Mammary epithelial cell (primary cell): Measurements from ENCODE around the gene DOK7.

Source experiments
- EZH2 ChIP-seq: IDR thresholded peaks from 2 replicates; pipeline ENCODE4 v1.6.1; 2012; ENCODE audit warnings: low read length, inconsistent platforms, borderline replicate concordance
- TF ChIP-seq, protein P1 (sequence below), 2 donors: IDR thresholded peaks in 1 of 2; conservative IDR thresholded peaks in 1 of 2; 2 replicates each; pipeline ENCODE4 v1.5.1; 2011 to 2012; ENCODE audit warnings: inconsistent platforms in 2 of 2, low read length in 2 of 2, mild to moderate bottlenecking in 2 of 2, control low read depth in 1 of 2, low read depth in 1 of 2; ENCODE audit not compliant: insufficient read depth in 1 of 2; ENCODE audit errors: extremely low read depth in 1 of 2

DNA sequence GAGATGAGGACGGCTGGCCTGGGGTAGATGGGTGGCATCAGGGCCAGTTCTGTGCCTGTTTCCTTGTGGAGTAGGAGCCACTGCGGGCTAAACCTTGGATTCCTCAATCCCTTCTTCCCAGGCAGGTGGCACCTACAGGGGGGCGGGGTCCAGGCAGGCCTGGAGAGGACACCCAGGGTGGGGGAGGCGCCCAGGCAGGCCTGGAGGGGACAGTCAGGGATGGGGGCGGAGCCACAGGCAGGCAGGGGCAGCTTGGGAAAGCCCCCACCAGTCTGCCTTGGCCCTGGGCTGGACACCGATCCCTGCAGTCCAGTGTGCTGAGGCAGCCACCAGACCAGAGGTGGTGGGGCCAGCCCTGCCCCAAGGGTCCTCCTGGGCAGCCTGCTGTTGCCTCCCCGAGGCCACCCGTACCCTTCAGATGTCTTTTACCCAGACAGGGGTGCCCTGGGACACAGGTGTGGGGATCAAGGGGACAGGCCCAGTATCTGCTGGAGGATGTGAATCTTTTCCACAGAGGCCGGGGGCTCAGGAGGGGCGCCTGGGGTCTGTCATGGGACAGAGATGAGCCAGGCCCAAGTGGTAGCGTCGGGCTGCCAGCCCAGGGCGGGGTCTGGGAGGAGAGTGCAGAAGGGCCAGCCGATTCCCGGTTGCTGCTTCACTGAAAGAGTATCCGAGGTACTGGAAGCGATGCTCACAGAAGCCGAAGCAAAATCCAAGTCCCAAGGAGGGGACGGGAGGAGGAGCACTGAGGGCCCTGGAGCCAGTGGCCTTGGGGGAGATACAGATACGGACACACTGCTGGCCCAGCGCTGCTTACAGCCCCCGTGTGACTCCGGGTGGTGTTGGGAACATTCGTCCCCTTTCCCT is 34.6 kb downstream of the DOK7 start:
- no peak for TF ChIP-seq EZH2
- TF ChIP-seq, protein P1, sequence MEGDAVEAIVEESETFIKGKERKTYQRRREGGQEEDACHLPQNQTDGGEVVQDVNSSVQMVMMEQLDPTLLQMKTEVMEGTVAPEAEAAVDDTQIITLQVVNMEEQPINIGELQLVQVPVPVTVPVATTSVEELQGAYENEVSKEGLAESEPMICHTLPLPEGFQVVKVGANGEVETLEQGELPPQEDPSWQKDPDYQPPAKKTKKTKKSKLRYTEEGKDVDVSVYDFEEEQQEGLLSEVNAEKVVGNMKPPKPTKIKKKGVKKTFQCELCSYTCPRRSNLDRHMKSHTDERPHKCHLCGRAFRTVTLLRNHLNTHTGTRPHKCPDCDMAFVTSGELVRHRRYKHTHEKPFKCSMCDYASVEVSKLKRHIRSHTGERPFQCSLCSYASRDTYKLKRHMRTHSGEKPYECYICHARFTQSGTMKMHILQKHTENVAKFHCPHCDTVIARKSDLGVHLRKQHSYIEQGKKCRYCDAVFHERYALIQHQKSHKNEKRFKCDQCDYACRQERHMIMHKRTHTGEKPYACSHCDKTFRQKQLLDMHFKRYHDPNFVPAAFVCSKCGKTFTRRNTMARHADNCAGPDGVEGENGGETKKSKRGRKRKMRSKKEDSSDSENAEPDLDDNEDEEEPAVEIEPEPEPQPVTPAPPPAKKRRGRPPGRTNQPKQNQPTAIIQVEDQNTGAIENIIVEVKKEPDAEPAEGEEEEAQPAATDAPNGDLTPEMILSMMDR (conservative IDR thresholded peaks at IDR 0.05 in 1 of 2, IDR thresholded peaks at IDR 0.05 in 1 of 2; ENCODE audit: extremely low read depth in 1 of 2, insufficient read depth in 1 of 2, low read depth in 1 of 2, low read length in 2 of 2), result no peak
